ENCODE results near the gene BIRC2.

BIRC2 gene

DNA sequence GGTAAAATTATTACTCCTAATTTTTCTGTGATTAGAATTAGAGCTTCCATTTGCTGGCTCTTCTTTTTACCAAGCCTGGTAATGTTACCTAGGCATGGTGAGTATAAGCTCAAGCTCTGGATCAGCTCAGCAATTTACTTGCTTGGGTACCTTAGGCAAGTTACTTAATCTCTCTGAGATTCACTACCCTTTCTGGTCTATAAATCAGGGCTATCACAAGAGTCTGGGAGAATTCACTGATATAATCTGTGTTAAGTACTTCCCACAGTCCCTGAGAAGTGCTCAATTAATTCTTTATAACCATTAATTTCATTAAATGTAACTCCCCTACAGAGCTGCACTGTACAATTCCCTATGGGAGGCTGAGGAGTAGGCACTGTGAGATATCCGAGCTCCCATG is 61.3 kb downstream of the BIRC2 start:
- no peak for TF ChIP-seq SUZ12 (IDR thresholded peaks at IDR 0.05)
- no peak for TF ChIP-seq HDGF (IDR thresholded peaks at IDR 0.05; ENCODE audit: borderline replicate concordance)
- TF ChIP-seq L3MBTL2 (conservative IDR thresholded peaks at IDR 0.05) = no peak
- TF ChIP-seq, protein P1, sequence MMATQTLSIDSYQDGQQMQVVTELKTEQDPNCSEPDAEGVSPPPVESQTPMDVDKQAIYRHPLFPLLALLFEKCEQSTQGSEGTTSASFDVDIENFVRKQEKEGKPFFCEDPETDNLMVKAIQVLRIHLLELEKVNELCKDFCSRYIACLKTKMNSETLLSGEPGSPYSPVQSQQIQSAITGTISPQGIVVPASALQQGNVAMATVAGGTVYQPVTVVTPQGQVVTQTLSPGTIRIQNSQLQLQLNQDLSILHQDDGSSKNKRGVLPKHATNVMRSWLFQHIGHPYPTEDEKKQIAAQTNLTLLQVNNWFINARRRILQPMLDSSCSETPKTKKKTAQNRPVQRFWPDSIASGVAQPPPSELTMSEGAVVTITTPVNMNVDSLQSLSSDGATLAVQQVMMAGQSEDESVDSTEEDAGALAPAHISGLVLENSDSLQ (IDR thresholded peaks at IDR 0.05) = no peak
- TF ChIP-seq ARNT (IDR thresholded peaks at IDR 0.05) = no peak
- TF ChIP-seq NFRKB (IDR thresholded peaks at IDR 0.05) = no peak
- DNase-seq (ENCODE audit: extremely low spot score) = no peak
- CTCF ChIA-PET = interaction anchor here (0.8 kb wide), 1 partner anchor 10 kb away, joined by 4 read pairs; no protein-coding TSS in a partner anchor
- POLR2A ChIA-PET = no interaction called here

DNA sequence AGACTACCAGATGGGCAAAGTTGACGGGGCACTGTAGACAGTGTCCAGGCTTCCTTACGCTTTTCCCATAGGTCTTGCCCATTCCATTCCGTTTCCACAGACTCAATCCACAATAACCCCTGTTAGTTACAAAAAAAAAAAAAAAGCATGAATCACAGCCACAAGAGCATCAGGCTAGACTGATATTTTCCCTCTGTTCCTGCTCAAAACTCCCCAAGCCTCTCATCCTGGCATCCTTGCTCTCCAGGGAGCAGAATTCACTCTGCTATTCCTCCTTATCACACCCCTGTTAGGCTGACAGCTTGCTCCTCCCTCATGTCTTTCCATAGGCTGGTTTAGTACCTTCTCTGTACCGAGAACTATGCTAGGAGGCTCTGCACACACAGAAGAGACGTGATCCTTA is 63.4 kb downstream of the BIRC2 start:
- POLR2A ChIA-PET = no interaction called here
- CTCF ChIA-PET = no interaction called here
- DNase-seq (ENCODE audit: extremely low spot score) = no peak
- TF ChIP-seq FOXK2 (IDR thresholded peaks at IDR 0.05) (no peak), ZNF384 (IDR thresholded peaks at IDR 0.05) (no peak), LEF1 (IDR thresholded peaks at IDR 0.05; ENCODE audit: borderline replicate concordance) (no peak), TARDBP (IDR thresholded peaks at IDR 0.05) (no peak), HDGF (IDR thresholded peaks at IDR 0.05; ENCODE audit: borderline replicate concordance) (no peak), SP1 (IDR thresholded peaks at IDR 0.05) (no peak), NFRKB (IDR thresholded peaks at IDR 0.05) (no peak), FOXA1 (IDR thresholded peaks at IDR 0.05) (no peak), SUZ12 (IDR thresholded peaks at IDR 0.05) (no peak), L3MBTL2 (conservative IDR thresholded peaks at IDR 0.05) (no peak), ELF4 (IDR thresholded peaks at IDR 0.05) (no peak), ARNT (IDR thresholded peaks at IDR 0.05) (no peak), BHLHE40 (IDR thresholded peaks at IDR 0.05; ENCODE audit: borderline replicate concordance) (no peak), CTBP1 (IDR thresholded peaks at IDR 0.05; ENCODE audit: borderline replicate concordance) (no peak), FOXM1 (IDR thresholded peaks at IDR 0.05; ENCODE audit: borderline replicate concordance) (no peak)
- TF ChIP-seq, protein P1 (IDR thresholded peaks at IDR 0.05) = no peak

- ChIA-PET CTCF (no interaction called here), POLR2A (no interaction called here)
- DNase-seq (ENCODE audit: extremely low spot score) = no peak
- TF ChIP-seq ARNT (IDR thresholded peaks at IDR 0.05) = no peak
- no peak for TF ChIP-seq TARDBP (IDR thresholded peaks at IDR 0.05)
- TF ChIP-seq L3MBTL2 (conservative IDR thresholded peaks at IDR 0.05) = no peak
- TF ChIP-seq FOXA1 (IDR thresholded peaks at IDR 0.05) = no peak
- TF ChIP-seq SUZ12 (IDR thresholded peaks at IDR 0.05) = no peak
- TF ChIP-seq, protein P1 (IDR thresholded peaks at IDR 0.05) = no peak
- TF ChIP-seq ELF4 (IDR thresholded peaks at IDR 0.05) = no peak
- TF ChIP-seq BHLHE40 (IDR thresholded peaks at IDR 0.05; ENCODE audit: borderline replicate concordance) = no peak
- no peak for TF ChIP-seq FOXM1 (IDR thresholded peaks at IDR 0.05; ENCODE audit: borderline replicate concordance)
- no peak for TF ChIP-seq CTBP1 (IDR thresholded peaks at IDR 0.05; ENCODE audit: borderline replicate concordance)
- TF ChIP-seq ZNF384 (IDR thresholded peaks at IDR 0.05) = no peak
- TF ChIP-seq FOXK2 (IDR thresholded peaks at IDR 0.05) = no peak
- TF ChIP-seq SP1 (IDR thresholded peaks at IDR 0.05) = no peak
- TF ChIP-seq LEF1 (IDR thresholded peaks at IDR 0.05; ENCODE audit: borderline replicate concordance) = no peak
- TF ChIP-seq HDGF (IDR thresholded peaks at IDR 0.05; ENCODE audit: borderline replicate concordance) = no peak
- no peak for TF ChIP-seq NFRKB (IDR thresholded peaks at IDR 0.05)
Observed at GRCh38 chr11:102411142-102411541, 64.1 kb downstream of the BIRC2 start.

- POLR2A ChIA-PET = no interaction called here
- TF ChIP-seq FOXK2 (IDR thresholded peaks at IDR 0.05) = no peak
- TF ChIP-seq, protein P1 (IDR thresholded peaks at IDR 0.05) = no peak
- TF ChIP-seq TARDBP (IDR thresholded peaks at IDR 0.05) = no peak
- CTCF ChIA-PET = no interaction called here
- no peak for DNase-seq (ENCODE audit: extremely low spot score)
Observed at GRCh38 chr11:102413497-102413896, 66.5 kb downstream of the BIRC2 start.

DNA sequence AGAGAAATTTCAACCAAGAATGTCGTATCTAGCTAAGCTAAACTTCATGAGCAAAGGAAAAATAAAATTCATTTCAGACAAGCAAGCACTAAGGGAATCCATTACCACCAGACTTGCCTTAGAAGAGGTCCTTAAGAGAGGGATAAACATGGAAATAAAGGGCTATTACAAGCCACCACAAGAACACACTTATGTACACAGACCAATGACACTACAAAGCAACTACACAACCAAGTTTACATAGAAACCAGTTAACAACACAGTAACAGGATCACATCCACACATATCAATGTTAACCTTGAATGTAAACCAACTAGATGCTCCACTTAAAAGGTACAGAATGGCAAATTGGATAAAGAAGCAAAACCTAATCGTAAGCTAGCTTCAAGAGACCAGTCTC is 67.5 kb downstream of the BIRC2 start:
- CTCF ChIA-PET = no interaction called here
- POLR2A ChIA-PET = no interaction called here
- no peak for TF ChIP-seq FOXK2 (IDR thresholded peaks at IDR 0.05)
- TF ChIP-seq, protein P1 (IDR thresholded peaks at IDR 0.05) = no peak
- TF ChIP-seq NFRKB (IDR thresholded peaks at IDR 0.05) = no peak
- TF ChIP-seq SUZ12 (IDR thresholded peaks at IDR 0.05) = no peak
- no peak for TF ChIP-seq ZNF384 (IDR thresholded peaks at IDR 0.05)
- TF ChIP-seq ARNT (IDR thresholded peaks at IDR 0.05) = no peak
- DNase-seq (ENCODE audit: extremely low spot score) = no peak

DNA sequence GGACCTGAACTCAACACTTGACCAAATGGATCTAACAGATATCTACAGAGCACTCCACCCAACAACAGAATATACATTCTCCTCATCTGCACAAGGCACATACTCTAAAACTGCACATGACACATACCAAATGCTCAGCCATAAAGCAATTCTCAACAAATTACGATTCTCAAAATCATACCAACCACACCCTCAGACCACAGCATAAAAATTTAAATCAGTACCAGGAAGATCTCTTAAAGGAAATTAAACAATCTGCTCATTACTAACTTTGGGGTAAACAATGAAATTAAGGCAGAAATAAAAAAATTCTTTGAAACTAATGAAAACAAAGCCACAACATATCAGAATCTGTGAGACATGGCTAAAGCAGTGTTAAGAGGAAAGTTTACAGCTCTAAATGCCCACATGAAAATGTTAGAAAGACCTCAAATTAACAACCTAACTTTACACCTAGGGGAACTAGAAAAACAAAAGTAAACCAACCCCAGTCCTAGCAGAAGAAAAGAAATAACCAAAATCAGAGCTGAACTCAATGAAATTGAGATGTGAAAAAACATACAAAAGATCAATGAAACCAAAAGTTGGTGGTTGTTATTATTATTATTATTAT is 68.4 kb downstream of the BIRC2 start:
- no peak for DNase-seq (ENCODE audit: extremely low spot score)
- TF ChIP-seq ARNT (IDR thresholded peaks at IDR 0.05) = no peak
- TF ChIP-seq TARDBP (IDR thresholded peaks at IDR 0.05) = no peak
- TF ChIP-seq FOXA1 (IDR thresholded peaks at IDR 0.05) = no peak
- ChIA-PET POLR2A (no interaction called here), CTCF (no interaction called here)

Data from HEK293T (cell line).